SK-N-SH (cell line): ENCODE data around the gene MCTP1. TPM values are rescaled to one million over a fixed set of nuclear protein-coding genes. Genes with fewer than 3 reads are reported as not detected.

Experiments
- CTCF ChIA-PET: fragments of 300-600, 350-600 bp; formaldehyde crosslinking; extraction: SDS; loops from one replicate; lab custom pipeline; 2021; lab: Yijun Ruan, JAX
- POLR2A ChIA-PET: fragments of 350-600 bp; sonication (Branson Sonifier 250); formaldehyde crosslinking; extraction: SDS; loops from one replicate; lab custom pipeline; 2020; ENCODE audit warnings: antibody characterized with exemption, inconsistent platforms; lab: Yijun Ruan, JAX
- DNase-seq: peaks from one replicate; pipeline ENCODE4 v3.0.0; 2012
- H2AFZ ChIP-seq: fragments of 200-600 bp; sonication (generic); 2 replicates; pipeline ENCODE4 v1.8.1; 2016; ENCODE audit warnings: antibody characterized with exemption, mild to moderate bottlenecking, low read depth
- H3F3A ChIP-seq: fragments of 200-600 bp; sonication (generic); replicated peaks from 2 replicates; pipeline ENCODE3; 2016; ENCODE audit warnings: antibody characterized with exemption, mild to moderate bottlenecking; ENCODE audit not compliant: insufficient read depth
- H3K27ac ChIP-seq, 2 experiments: fragments of 200-500 bp in 1 of 2; fragments of 200-600 bp in 1 of 2; sonication (Bioruptor generic) in 1 of 2; sonication (generic), shearing (Covaris generic) in 1 of 2; 2 replicates each; pipeline versions ENCODE4 v1.5.1 to v1.6.1; 2014 to 2016; ENCODE audit warnings: low read depth in 2 of 2, inconsistent platforms in 1 of 2, low read length in 1 of 2, mild to moderate bottlenecking in 1 of 2, mixed read lengths in 1 of 2
- H3K27me3 ChIP-seq: fragments of 200-600 bp; sonication (generic), shearing (Covaris generic); 2 replicates; pipeline ENCODE4 v1.6.1; 2016; ENCODE audit warnings: mixed run types; ENCODE audit not compliant: insufficient read depth
- H3K36me3 ChIP-seq, 2 experiments: fragments of 200-500 bp in 1 of 2; fragments of 200-600 bp in 1 of 2; sonication (Bioruptor generic) in 1 of 2; sonication (generic) in 1 of 2; replicated peaks in 1 of 2; 2 replicates each; pipeline versions ENCODE3 to v1.5.1; 2014 to 2016; ENCODE audit warnings: low read length in 1 of 2, mild to moderate bottlenecking in 1 of 2; ENCODE audit not compliant: insufficient read depth in 2 of 2, control insufficient read depth in 1 of 2
- H3K4me1 ChIP-seq, 2 experiments: fragments of 200-500 bp in 1 of 2; fragments of 200-600 bp in 1 of 2; sonication (Bioruptor generic) in 1 of 2; sonication (generic), shearing (Covaris generic) in 1 of 2; 2 replicates each; pipeline versions ENCODE4 v1.5.1 to v1.6.1; 2014 to 2016; ENCODE audit warnings: low read depth in 1 of 2, low read length in 1 of 2, mixed run types in 1 of 2; ENCODE audit not compliant: insufficient read depth in 2 of 2, control insufficient read depth in 1 of 2
- H3K4me2 ChIP-seq: fragments of 200-600 bp; sonication (generic), shearing (Covaris generic); 2 replicates; pipeline ENCODE4 v1.6.1; 2017; ENCODE audit warnings: mixed run types
- H3K4me3 ChIP-seq, 2 experiments: fragments of 200-500 bp in 1 of 2; fragments of 200-600 bp in 1 of 2; sonication (Bioruptor generic) in 1 of 2; sonication (generic), shearing (Covaris generic) in 1 of 2; 2 replicates each; pipeline versions ENCODE4 v1.5.1 to v1.8.1; 2014 to 2016; ENCODE audit warnings: low read depth in 2 of 2, inconsistent platforms in 1 of 2, low read length in 1 of 2, mild to moderate bottlenecking in 1 of 2, mixed read lengths in 1 of 2, moderate library complexity in 1 of 2
- H3K79me2 ChIP-seq: fragments of 200-600 bp; sonication (generic); 2 replicates; pipeline ENCODE4 v1.8.1; 2017; ENCODE audit warnings: mild to moderate bottlenecking; ENCODE audit not compliant: insufficient read depth
- H3K9ac ChIP-seq: fragments of 200-600 bp; sonication (generic); 2 replicates; pipeline ENCODE4 v1.6.1; 2017; ENCODE audit warnings: mixed run types
- H3K9me2 ChIP-seq: fragments of 200-600 bp; sonication (generic); 2 replicates; pipeline ENCODE4 v1.6.1; 2017; ENCODE audit warnings: mixed run types
- H3K9me3 ChIP-seq: fragments of 200-600 bp; sonication (generic); 2 replicates; pipeline ENCODE4 v1.6.1; 2017; ENCODE audit warnings: mixed run types, mild to moderate bottlenecking, moderate library complexity
- H4K20me1 ChIP-seq: fragments of 200-600 bp; sonication (generic); 2 replicates; pipeline ENCODE4 v1.6.1; 2017; ENCODE audit warnings: mild to moderate bottlenecking, mixed run types; ENCODE audit not compliant: insufficient read depth
- CTCF ChIP-seq: fragments of 200-600 bp; sonication (generic); IDR thresholded peaks from 2 replicates; pipeline ENCODE4 v1.6.1; 2017; ENCODE audit warnings: antibody characterized with exemption, mild to moderate bottlenecking, moderate library complexity
- FOXJ3 ChIP-seq: sonication (generic); formaldehyde crosslinking; IDR thresholded peaks from 2 replicates; pipeline ENCODE4 v1.5.1; 2020; ENCODE audit warnings: mild to moderate bottlenecking, missing genetic modification reagents
- GABPA ChIP-seq: IDR thresholded peaks from 2 replicates; pipeline ENCODE4 v1.4.0; 2012; ENCODE audit warnings: low read depth, mild to moderate bottlenecking
- MEF2A ChIP-seq: IDR thresholded peaks from 2 replicates; pipeline ENCODE4 v1.4.0; 2012; ENCODE audit warnings: low read depth, borderline replicate concordance
- PBX3 ChIP-seq: IDR thresholded peaks from 2 replicates; pipeline ENCODE4; 2012
- RAD21 ChIP-seq: IDR thresholded peaks from 2 replicates; pipeline ENCODE4 v1.6.1; 2012; ENCODE audit warnings: mild to moderate bottlenecking, low read length
- RCOR1 ChIP-seq: fragments of 150-350 bp; IDR thresholded peaks from 2 replicates; pipeline ENCODE4 v1.6.1; 2017; ENCODE audit warnings: antibody characterized with exemption, low read length
- REST ChIP-seq: IDR thresholded peaks from 2 replicates; pipeline ENCODE4 v1.6.1; 2012; ENCODE audit warnings: mild to moderate bottlenecking, low read depth, low read length, moderate library complexity
- SIN3A ChIP-seq: IDR thresholded peaks from 2 replicates; pipeline ENCODE4 v1.6.1; 2012; ENCODE audit warnings: low read depth, mild to moderate bottlenecking, low read length, moderate library complexity, borderline replicate concordance
- TEAD4 ChIP-seq: IDR thresholded peaks from 2 replicates; pipeline ENCODE4 v1.4.0; 2012; ENCODE audit warnings: mild to moderate bottlenecking, borderline replicate concordance; ENCODE audit not compliant: insufficient read depth
- WGBS: methylation state at CpG from one replicate; pipeline ENCODE4 v1.1.6; 2017; ENCODE audit warnings: low lambda C conversion rate; 5-methylcytosine and 5-hydroxymethylcytosine counted together
- polyA plus RNA-seq, 3 experiments: library from polyadenylated mRNA; depleted of rRNA; stranded (reverse); fragments of >200 nt; gene quantifications; 2 replicates each; pipeline ENCODE4 v1.2.3, GENCODE V29; 2012
- TF ChIP-seq, protein P1 (sequence below): fragments of 150-350 bp; IDR thresholded peaks from 2 replicates; pipeline ENCODE4 v1.6.1; 2017; ENCODE audit warnings: antibody characterized with exemption, low read length, low read depth, borderline replicate concordance

MCTP1 gene
- polyA plus RNA-seq, 1 of the 3 experiments (the other 2 are of a cell fraction): 0.53 TPM

DNA sequence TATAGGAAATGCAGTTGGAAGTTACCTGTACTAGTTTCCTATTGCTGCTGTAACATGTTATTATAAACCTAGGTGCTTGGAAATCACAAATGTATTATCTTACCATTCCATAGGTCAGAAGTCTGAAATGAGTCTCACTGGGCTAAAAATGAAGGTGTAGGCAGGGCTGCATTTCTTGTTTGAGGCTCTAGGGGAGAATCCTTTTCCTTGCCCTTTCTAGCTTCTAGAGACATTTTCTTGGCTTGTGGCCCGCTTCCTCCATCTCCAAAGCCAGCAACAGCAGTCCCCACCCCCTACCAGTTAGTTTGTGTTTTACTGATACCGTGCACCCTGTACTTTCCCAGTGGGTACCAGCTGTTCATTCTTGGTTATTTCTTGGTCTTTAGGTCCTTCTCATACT is 513.2 kb downstream of the MCTP1 start (continued):
- no peak for TF ChIP-seq CTCF
- TF ChIP-seq, all 33 proteins: peak for 0

DNA sequence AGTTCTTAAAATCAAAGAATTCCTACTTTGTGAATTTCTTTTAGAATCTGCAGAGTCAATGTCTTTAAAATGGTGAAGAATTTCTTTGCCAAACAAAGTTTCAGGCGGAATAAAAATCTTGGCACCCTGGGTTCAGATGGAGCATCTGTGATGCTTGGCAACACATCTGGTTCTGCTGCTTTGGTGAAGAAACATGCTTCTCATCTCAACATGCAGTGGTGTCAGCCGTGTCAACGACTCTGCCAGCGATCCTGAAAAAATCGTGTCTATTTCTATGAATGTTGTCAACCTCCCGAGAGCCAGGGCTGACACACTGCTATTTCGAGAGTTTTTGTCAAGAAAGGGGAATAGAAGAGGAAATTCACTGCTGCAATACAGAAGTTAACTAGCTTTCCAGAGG is 514.9 kb downstream of the MCTP1 start:
- Histone ChIP-seq H2AFZ (no peak overlapping the region), H3K9me3 (no peaks in the 10 kb centered on the region), H3K4me2 (no peak overlapping the region), H3K27me3 (no peaks in the 10 kb centered on the region), H3F3A (no peaks in the 10 kb centered on the region), H3K4me1 (peaks cover 0 to 4% of the 10 kb centered on the region in 2 experiments; a peak in 2 of 4 replicates), H3K79me2 (no peaks in the 10 kb centered on the region), H4K20me1 (no peaks in the 10 kb centered on the region), H3K9ac (no peak overlapping the region), H3K36me3 (no peaks in the 10 kb centered on the region), H3K27ac (no peak overlapping the region), H3K9me2 (no peaks in the 10 kb centered on the region), H3K4me3 (no peak overlapping the region)
- ChIA-PET CTCF (interaction anchor here (1.4 to 2.0 kb wide), 2 partner anchors 9 to 32 kb away, joined by 3 to 6 read pairs; no protein-coding TSS in a partner anchor), POLR2A (no interaction called here)
- no peak for DNase-seq
- TF ChIP-seq, protein P1, sequence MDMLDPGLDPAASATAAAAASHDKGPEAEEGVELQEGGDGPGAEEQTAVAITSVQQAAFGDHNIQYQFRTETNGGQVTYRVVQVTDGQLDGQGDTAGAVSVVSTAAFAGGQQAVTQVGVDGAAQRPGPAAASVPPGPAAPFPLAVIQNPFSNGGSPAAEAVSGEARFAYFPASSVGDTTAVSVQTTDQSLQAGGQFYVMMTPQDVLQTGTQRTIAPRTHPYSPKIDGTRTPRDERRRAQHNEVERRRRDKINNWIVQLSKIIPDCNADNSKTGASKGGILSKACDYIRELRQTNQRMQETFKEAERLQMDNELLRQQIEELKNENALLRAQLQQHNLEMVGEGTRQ: no peak
- no peak for TF ChIP-seq REST
- no peak for TF ChIP-seq PBX3
- TF ChIP-seq RAD21: no peak
- TF ChIP-seq TEAD4: no peak
- no peak for TF ChIP-seq FOXJ3 (CRISPR knock-in tag)
- no peak for TF ChIP-seq RCOR1
- no peak for TF ChIP-seq MEF2A
- TF ChIP-seq GABPA: no peak
- no peak for TF ChIP-seq SIN3A
- 87% methylated on average over 7 of the region's 7 CpGs for WGBS
